Activated naive CD4-positive, alpha-beta T cell treated with anti-CD3 and anti-CD28 coated beads for 36 hours (primary cell): Measurements from ENCODE around the gene TMEM221. TPM values are rescaled to one million over a fixed set of nuclear protein-coding genes. Genes with fewer than 3 reads are reported as not detected.

Experiments
- total RNA-seq, 2 experiments: library from RNA; stranded (reverse); gene quantifications; one replicate each; pipeline ENCODE4 v1.2.3, GENCODE V29; 2021

TMEM221 gene
- total RNA-seq, 2 experiments from 2014 or later, result not detected

Other genes starting within 250 kb of the TMEM221 start
- gene USE1, start 233.3 kb downstream of the TMEM221 start, total RNA-seq, result 10 to 100 TPM; 24.7 to 25.3 TPM
- gene OCEL1, start 222.4 kb downstream of the TMEM221 start, total RNA-seq, result 1 to 10 TPM; 8.7 to 9.3 TPM
- 1 to 10 TPM; 5.3 to 6.0 TPM for gene NR2F6, start 202.7 kb downstream of the TMEM221 start, total RNA-seq
- under 1 TPM in 1 of 2 experiments, not detected in 1; 0.20 TPM for gene USHBP1, start 183.9 kb downstream of the TMEM221 start, total RNA-seq
- 100 to 1,000 TPM; 108 to 109 TPM for gene BABAM1, start 181.2 kb downstream of the TMEM221 start, total RNA-seq
- gene ANKLE1, start 166.8 kb downstream of the TMEM221 start, total RNA-seq, result 1 to 10 TPM; 8.6 to 8.8 TPM
- 1 to 10 TPM; 4.1 to 4.4 TPM for gene ABHD8, start 145.2 kb downstream of the TMEM221 start, total RNA-seq
- gene MRPL34, start 142.8 kb downstream of the TMEM221 start, total RNA-seq, result 10 to 100 TPM; 84.2 to 92.2 TPM
- gene DDA1, start 139.1 kb downstream of the TMEM221 start, total RNA-seq, result 10 to 100 TPM; 26.2 to 28.6 TPM
- 1 to 10 TPM; 3.4 to 3.8 TPM for gene ANO8, start 113.8 kb downstream of the TMEM221 start, total RNA-seq
- gene GTPBP3, start 111.1 kb downstream of the TMEM221 start, total RNA-seq, result 10 to 100 TPM; 36.8 to 45.7 TPM
- gene PLVAP, start 71.3 kb downstream of the TMEM221 start, total RNA-seq, result not detected
- under 1 TPM; 0.83 to 0.89 TPM for gene CCDC194, start 54.5 kb downstream of the TMEM221 start, total RNA-seq
- gene BST2, start 43.0 kb downstream of the TMEM221 start, total RNA-seq, result 100 to 1,000 TPM; 117 to 121 TPM
- 10 to 100 TPM; 29.3 to 32.1 TPM for gene MVB12A, start 28.6 kb downstream of the TMEM221 start, total RNA-seq
- not detected for gene NXNL1, start 12.3 kb upstream of the TMEM221 start, total RNA-seq
- gene SLC27A1, start 21.9 kb upstream of the TMEM221 start, total RNA-seq, result 1 to 10 TPM; 1.2 to 1.7 TPM
- gene PGLS, start 63.0 kb upstream of the TMEM221 start, total RNA-seq, result 10 to 100 TPM; 54.5 to 58.0 TPM
- gene COLGALT1, start 107.0 kb upstream of the TMEM221 start, total RNA-seq, result 10 to 100 TPM; 36.8 to 37.3 TPM
- under 1 TPM in 1 of 2 experiments, not detected in 1; 0.12 TPM for gene UNC13A, start 239.7 kb upstream of the TMEM221 start, total RNA-seq